MCF 10A (cell line): ENCODE measurements around the gene SPATA12. TPM values are rescaled to one million over a fixed set of nuclear protein-coding genes. Genes with fewer than 3 reads are reported as not detected.

Source experiments
- BruUV-seq: library from RNA; stranded (reverse); fragments of 400-500 nt; replicated peaks from 2 replicates; lab custom pipeline; 2021; lab: Mats Ljungman, UMichigan
- CTCF ChIA-PET: fragments of 300-600 bp; sonication (Branson Sonifier 250); formaldehyde crosslinking; extraction: SDS; loops from one replicate; lab custom pipeline; 2021; ENCODE audit warnings: antibody characterized with exemption, inconsistent platforms; lab: Yijun Ruan, JAX
- POLR2A ChIA-PET: fragments of 300-600, 350-650 bp; sonication (Branson Sonifier 250); formaldehyde crosslinking; extraction: SDS; loops from one replicate; lab custom pipeline; 2020; ENCODE audit warnings: antibody characterized with exemption, inconsistent platforms; lab: Yijun Ruan, JAX
- DNase-seq: peaks from one replicate; pipeline ENCODE4 v3.0.0-alpha.2; 2018; ENCODE audit not compliant: unreplicated experiment
- H3K27ac Mint-ChIP-seq: one replicate; pipeline ENCODE4 v1.8.0; 2022; ENCODE audit warnings: mild to moderate bottlenecking, low read depth, mixed read lengths; ENCODE audit not compliant: unreplicated experiment
- H3K27me3 Mint-ChIP-seq: one replicate; pipeline ENCODE4 v1.8.0; 2022; ENCODE audit warnings: mixed read lengths; ENCODE audit not compliant: insufficient read depth, unreplicated experiment
- H3K36me3 Mint-ChIP-seq: one replicate; pipeline ENCODE4 v1.8.0; 2022; ENCODE audit warnings: mild to moderate bottlenecking, moderate library complexity, mixed read lengths; ENCODE audit not compliant: insufficient read depth, unreplicated experiment
- H3K4me1 Mint-ChIP-seq: one replicate; pipeline ENCODE4 v1.8.0; 2022; ENCODE audit warnings: mixed read lengths; ENCODE audit not compliant: insufficient read depth, unreplicated experiment
- H3K4me3 Mint-ChIP-seq: one replicate; pipeline ENCODE4 v1.8.0; 2022; ENCODE audit warnings: mild to moderate bottlenecking, moderate library complexity, mixed read lengths; ENCODE audit not compliant: unreplicated experiment
- H3K9me3 Mint-ChIP-seq: one replicate; pipeline ENCODE4 v1.8.0; 2022; ENCODE audit warnings: mixed read lengths; ENCODE audit not compliant: unreplicated experiment
- CTCF ChIP-seq: fragments of 200-600 bp; IDR thresholded peaks from one replicate; pipeline ENCODE4 v1.8.0; 2022; ENCODE audit warnings: antibody characterized with exemption, mild to moderate bottlenecking; ENCODE audit not compliant: unreplicated experiment
- intact Hi-C: fragments of 100-400 bp; cut with micrococcal nuclease; formaldehyde crosslinking; loops from 2 replicates; pipeline ENCODE4 v1.14.1; 2022
- total RNA-seq: library from RNA; stranded (reverse); gene quantifications from 2 replicates; pipeline ENCODE4 v1.2.3, GENCODE V29; 2022

Gene SPATA12
- total RNA-seq, 1 experiment from 2014 or later = not detected

- peaks cover 6% of the 10 kb centered on the region for H3K36me3 Mint-ChIP-seq
- H3K4me1 Mint-ChIP-seq = no peaks in the 10 kb centered on the region
- no peaks in the 10 kb centered on the region for H3K27me3 Mint-ChIP-seq
- ChIA-PET CTCF (interaction anchor here (1.0 to 4.3 kb wide), 3 partner anchors 10 to 111 kb away, joined by 5 to 30 read pairs (median 5); no protein-coding TSS in a partner anchor), POLR2A (interaction anchor here (0.6 to 0.9 kb wide), 3 partner anchors 111 to 1164 kb away, joined by 3 to 4 read pairs (median 3); no protein-coding TSS in a partner anchor)
- H3K9me3 Mint-ChIP-seq = no peaks in the 10 kb centered on the region
- DNase-seq = no peak
- intact Hi-C loops = no loop called here
- H3K27ac Mint-ChIP-seq = no peak overlapping the region
- no peak overlapping the region for H3K4me3 Mint-ChIP-seq
- BruUV-seq = no TSS peak
- no peak for TF ChIP-seq CTCF
These were observed 50.3 kb downstream of the SPATA12 start for GRCh38 chr3:57110798-57111197.

DNA sequence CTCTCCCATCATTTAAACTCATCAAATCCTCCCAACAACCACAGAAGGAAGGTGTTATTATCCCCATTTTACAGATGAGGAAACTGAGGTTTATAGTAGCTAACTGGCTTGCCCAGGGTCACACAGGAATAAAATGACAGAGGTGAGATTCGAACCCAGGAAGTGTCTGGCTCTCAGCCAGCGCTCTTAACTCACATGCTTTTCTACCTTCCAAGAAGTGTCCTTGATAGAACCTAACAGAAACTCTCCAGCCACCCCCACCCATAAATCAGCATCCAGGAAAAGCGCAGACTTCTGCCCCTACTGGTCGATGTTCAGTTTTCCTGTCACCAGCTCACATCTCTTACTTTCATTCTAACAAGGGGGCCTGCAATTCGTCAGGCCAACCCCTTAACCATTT lies 51.7 kb downstream of the SPATA12 start:
- BruUV-seq = no TSS peak
- Mint-ChIP-seq H3K27ac (no peak overlapping the region), H3K27me3 (no peaks in the 10 kb centered on the region), H3K36me3 (peaks cover 6% of the 10 kb centered on the region), H3K4me1 (no peaks in the 10 kb centered on the region), H3K9me3 (no peaks in the 10 kb centered on the region), H3K4me3 (no peak overlapping the region)
- POLR2A ChIA-PET = no interaction called here
- DNase-seq = no peak
- intact Hi-C loops = no loop called here
- no peak for TF ChIP-seq CTCF
- CTCF ChIA-PET = interaction anchor here (1.1 to 4.3 kb wide), 3 partner anchors 11 to 107 kb away, joined by 3 to 30 read pairs (median 5); no protein-coding TSS in a partner anchor

- Mint-ChIP-seq H3K36me3 (no peaks in the 10 kb centered on the region), H3K4me3 (no peak overlapping the region), H3K4me1 (no peaks in the 10 kb centered on the region), H3K27me3 (no peaks in the 10 kb centered on the region), H3K27ac (no peak overlapping the region), H3K9me3 (no peaks in the 10 kb centered on the region)
- ChIA-PET CTCF (interaction anchor here (0.6 to 2.0 kb wide), 3 partner anchors 16 to 106 kb away, joined by 4 to 5 read pairs (median 4); no protein-coding TSS in a partner anchor), POLR2A (no interaction called here)
- TF ChIP-seq CTCF = no peak
- BruUV-seq = no TSS peak
- intact Hi-C loops = no loop called here
- no peak for DNase-seq
These were observed 56.0 kb downstream of the SPATA12 start for GRCh38 chr3:57116501-57116900.

DNA sequence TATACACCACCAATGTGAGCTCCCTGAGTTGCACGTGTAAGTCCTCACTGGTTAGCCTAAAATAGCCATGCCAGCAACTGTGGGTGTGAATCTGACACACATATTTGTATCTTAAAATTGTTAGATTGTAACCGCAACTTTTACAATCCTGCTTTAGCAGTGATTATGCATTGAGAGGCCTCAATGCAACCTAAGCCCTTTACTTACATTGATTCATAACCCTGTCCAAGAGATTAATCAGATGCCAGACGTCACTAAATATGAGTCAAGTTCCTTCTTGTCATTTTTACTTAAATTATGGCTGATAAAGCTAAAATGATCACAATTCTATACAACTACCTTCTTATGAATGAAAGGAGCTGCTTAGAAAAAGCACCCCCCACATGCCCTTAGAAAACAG lies 57.8 kb downstream of the SPATA12 start:
- no peaks in the 10 kb centered on the region for H3K36me3 Mint-ChIP-seq
- H3K27me3 Mint-ChIP-seq = no peaks in the 10 kb centered on the region
- POLR2A ChIA-PET = interaction anchor here (0.9 kb wide), 1 partner anchor 44 kb away, joined by 3 read pairs; no protein-coding TSS in a partner anchor
- CTCF ChIA-PET = interaction anchor here (0.6 kb wide), 1 partner anchor 105 kb away, joined by 4 read pairs; no protein-coding TSS in a partner anchor
- BruUV-seq = no TSS peak
- H3K9me3 Mint-ChIP-seq = no peaks in the 10 kb centered on the region
- no peak for DNase-seq
- H3K4me1 Mint-ChIP-seq = no peaks in the 10 kb centered on the region
- intact Hi-C loops = no loop called here
- no peak overlapping the region for H3K4me3 Mint-ChIP-seq
- TF ChIP-seq CTCF = no peak
- H3K27ac Mint-ChIP-seq = no peak overlapping the region
